GM21423 (cell line): ENCODE results near the gene SLC22A23.

ENCODE experiments used
- ATAC-seq: cut with Tn5 transposase; IDR thresholded peaks from one replicate; pipeline ENCODE4 v1.9.1; 2021; ENCODE audit warnings: mild to moderate bottlenecking, moderate library complexity; ENCODE audit not compliant: unreplicated experiment

The SLC22A23 gene

GRCh38 chr6:3473773-3474172 is 16.9 kb upstream of the SLC22A23 start:
- ATAC-seq = no peak

- ATAC-seq = no peak
These were observed 14.9 kb upstream of the SLC22A23 start for GRCh38 chr6:3471711-3472110.

- no peak for ATAC-seq
These were observed 14.4 kb upstream of the SLC22A23 start for GRCh38 chr6:3471286-3471685.

- ATAC-seq = no peak
These were observed 11.7 kb upstream of the SLC22A23 start for GRCh38 chr6:3468585-3468984.

GRCh38 chr6:3467996-3468395 is 11.1 kb upstream of the SLC22A23 start:
- ATAC-seq = no peak

GRCh38 chr6:3466488-3467219 is 9.8 kb upstream of the SLC22A23 start:
- ATAC-seq = no peak

GRCh38 chr6:3460253-3460652 is 3.4 kb upstream of the SLC22A23 start:
- ATAC-seq = no peak

- no peak for ATAC-seq
These were observed 2.0 kb upstream of the SLC22A23 start for GRCh38 chr6:3458706-3459421.

GRCh38 chr6:3457710-3458602 is 1.1 kb upstream of the SLC22A23 start:
- no peak for ATAC-seq

- no peak for ATAC-seq
These were observed 404 bp downstream of the SLC22A23 start for GRCh38 chr6:3456395-3456897.

GRCh38 chr6:3455569-3456394 is 1.1 kb downstream of the SLC22A23 start:
- no peak for ATAC-seq

GRCh38 chr6:3455147-3455568 is 1.7 kb downstream of the SLC22A23 start:
- ATAC-seq = no peak

- ATAC-seq = no peak
These were observed 2.4 kb downstream of the SLC22A23 start for GRCh38 chr6:3454273-3455010.

- ATAC-seq = no peak
These were observed 3.2 kb downstream of the SLC22A23 start for GRCh38 chr6:3453413-3454272.

- ATAC-seq = no peak
These were observed 5.4 kb downstream of the SLC22A23 start for GRCh38 chr6:3451498-3451897.

- ATAC-seq = no peak
These were observed 6.0 kb downstream of the SLC22A23 start for GRCh38 chr6:3450888-3451287.

- ATAC-seq = no peak
These were observed 7.0 kb downstream of the SLC22A23 start for GRCh38 chr6:3449750-3450305.

- ATAC-seq = no peak
These were observed 7.5 kb downstream of the SLC22A23 start for GRCh38 chr6:3449321-3449720.
